Effector CD8-positive, alpha-beta T cell (primary cell): Measurements from ENCODE around the gene KLHL22.
"Not testable (repeated sequence)": the region's sequence is repeated elsewhere in the genome, so short reads cannot be mapped to it uniquely, and the experiment has no call there.

ENCODE experiments used
- DNase-seq: peaks from one replicate; lab custom pipeline; 2025; lab: John Stamatoyannopoulos, UW

KLHL22 gene

DNA sequence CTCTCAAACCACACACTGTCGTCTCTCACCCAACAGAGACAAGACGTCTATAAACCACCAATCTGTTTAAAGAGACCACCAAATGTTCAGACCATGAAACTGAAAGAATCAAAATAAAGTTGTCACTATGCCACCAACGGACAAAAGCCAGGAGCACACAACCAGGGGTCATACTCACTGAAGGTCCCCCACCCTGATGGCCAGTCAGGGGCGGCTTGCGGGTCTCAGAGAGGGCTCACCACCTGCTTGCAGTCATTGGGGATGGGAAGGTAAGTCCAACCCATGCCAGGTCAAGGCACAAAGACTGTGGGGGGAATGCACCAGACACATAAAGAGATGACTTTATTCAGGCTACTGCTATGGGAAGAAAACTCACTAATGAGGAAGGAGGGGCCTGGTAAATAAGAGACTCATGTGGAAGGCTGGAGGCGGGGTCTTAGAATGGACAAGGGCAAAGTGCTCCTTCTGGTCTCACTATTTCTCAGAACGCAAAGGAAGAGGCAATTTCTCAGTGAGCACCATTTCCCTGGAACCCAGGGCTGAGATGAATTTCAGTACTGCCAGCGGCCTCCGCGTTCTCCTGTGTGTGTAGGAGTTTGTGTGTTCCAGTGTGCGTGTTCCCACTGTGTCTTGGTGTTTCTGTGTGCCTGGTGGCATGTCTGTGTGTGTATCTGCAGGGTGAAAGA is 75.3 kb downstream of the KLHL22 start:
- DNase-seq = no peak

DNA sequence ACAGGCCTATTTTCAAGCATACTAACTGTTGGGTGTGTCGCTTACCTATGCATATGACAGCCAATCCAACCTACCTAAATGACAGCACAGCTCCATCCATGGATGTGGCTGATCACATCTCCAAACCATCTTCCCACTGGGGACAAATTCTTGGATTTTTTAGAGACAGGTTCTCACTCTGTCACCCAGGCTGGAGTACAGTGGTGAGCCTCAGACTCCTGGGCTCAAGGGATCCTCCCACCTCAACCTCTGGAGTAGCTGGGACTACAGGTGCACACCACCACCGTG is 76.0 kb downstream of the KLHL22 start:
- no peak for DNase-seq

DNA sequence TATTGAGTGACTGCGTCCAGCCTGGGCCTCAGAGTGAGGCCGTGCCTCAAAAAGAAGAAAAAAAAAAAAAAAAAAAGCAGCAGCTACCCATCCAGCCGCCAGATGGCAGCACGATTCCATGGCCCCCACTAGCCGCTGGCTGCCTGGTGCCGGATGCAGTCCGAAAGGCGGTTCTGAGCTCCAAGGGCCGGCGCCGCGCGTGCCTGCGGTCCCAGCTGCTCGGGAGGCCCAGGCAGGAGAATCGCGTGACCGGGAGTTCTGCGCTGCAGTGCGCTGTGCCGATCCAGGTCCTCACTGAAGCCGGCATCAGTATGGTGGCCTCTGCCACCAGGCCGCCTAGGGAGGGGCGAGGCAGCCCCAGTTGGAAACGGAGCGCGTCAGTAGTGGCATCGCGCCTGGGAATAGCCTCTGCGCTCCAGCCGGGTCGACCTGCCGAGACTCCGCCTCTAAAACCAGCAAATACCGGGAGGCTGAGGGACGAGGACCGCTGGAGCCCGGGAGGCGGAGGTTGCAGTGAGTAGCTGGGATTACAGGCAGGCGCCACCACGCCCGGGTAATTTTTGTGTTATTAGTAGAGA is 77.3 kb downstream of the KLHL22 start:
- peak; percentile 56 for DNase-seq

GRCh38 chr22:20415699-20416098 is 79.9 kb downstream of the KLHL22 start:
- DNase-seq = not testable (repeated sequence)

DNA sequence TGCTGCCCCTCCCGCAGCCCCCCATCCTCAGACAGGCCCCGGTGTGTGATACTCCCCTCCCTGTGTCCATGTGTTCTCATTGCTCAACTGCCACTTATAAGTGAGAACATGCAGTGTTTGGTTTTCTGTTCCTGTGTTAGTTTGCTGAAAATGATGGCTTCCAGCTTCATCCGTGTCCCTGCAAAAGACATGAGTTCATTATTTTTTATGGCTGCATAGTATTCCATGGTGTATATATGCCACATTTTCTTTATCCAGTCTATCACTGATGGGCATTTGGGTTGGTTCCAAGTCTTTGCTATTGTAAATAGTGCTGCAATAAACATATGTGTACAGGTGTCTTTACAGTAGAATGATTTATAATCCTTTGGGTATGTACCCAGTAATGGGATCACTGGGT is 80.4 kb downstream of the KLHL22 start:
- not testable (repeated sequence) for DNase-seq

DNA sequence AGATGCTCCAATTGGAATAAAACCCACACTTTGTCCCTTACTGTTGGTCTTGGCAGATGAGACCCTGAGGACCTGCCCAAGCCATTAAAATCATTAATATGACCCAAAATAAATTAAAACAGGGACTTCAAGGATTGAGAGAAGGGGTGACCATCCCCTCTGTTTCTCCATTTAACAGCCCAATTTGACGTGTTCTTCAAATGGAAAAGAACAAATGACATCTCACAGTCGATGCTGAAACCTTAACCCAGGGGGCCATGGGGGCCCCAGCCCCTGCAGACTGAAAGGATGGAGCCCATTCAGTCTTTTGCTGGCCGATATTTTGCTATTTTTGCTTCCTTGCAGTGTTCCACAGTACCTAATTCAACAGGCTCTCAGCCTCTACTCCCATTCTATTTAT is 81.1 kb downstream of the KLHL22 start:
- no peak for DNase-seq

GRCh38 chr22:20414059-20414440 is 81.5 kb downstream of the KLHL22 start:
- DNase-seq = no peak

DNA sequence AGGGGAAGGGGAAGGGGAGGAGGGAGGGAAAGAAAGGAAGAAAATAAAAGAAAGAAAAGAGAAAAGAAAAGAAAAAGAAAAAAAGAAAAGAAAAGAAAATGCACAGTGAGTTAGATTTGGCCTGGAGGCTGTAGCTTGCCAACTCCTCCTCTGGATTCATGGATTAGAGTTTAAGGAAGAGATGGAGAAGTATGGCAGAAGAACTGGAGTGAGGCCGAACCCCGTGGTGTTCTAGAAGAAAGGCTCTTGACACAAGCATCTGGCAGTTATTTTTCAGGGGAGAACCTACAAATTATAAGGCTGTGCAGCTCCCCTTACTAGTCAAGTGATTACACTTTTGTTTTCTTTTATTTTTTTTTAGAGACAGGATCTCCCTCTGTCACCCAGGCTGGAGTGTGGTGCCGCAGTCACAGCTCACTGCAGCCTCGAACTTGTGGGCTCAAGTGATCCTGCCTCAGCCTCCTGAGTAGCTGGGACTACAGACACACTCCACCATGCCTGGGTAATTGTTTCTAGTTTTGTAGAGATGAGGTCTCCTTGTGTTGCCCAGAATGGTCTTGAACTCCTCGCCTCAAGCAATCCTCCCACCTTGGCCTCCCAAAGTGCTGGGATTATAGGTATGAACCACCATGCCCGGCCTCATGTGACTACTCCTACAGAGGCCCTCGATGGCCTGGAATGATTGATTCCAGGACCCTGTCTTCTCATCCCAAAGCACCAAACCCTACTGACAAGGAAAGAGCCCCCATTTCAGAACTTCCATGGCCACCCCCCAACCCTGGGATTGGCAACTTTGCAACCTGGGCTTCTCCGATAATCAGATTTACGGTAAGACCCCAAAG is 82.2 kb downstream of the KLHL22 start:
- no peak for DNase-seq

DNA sequence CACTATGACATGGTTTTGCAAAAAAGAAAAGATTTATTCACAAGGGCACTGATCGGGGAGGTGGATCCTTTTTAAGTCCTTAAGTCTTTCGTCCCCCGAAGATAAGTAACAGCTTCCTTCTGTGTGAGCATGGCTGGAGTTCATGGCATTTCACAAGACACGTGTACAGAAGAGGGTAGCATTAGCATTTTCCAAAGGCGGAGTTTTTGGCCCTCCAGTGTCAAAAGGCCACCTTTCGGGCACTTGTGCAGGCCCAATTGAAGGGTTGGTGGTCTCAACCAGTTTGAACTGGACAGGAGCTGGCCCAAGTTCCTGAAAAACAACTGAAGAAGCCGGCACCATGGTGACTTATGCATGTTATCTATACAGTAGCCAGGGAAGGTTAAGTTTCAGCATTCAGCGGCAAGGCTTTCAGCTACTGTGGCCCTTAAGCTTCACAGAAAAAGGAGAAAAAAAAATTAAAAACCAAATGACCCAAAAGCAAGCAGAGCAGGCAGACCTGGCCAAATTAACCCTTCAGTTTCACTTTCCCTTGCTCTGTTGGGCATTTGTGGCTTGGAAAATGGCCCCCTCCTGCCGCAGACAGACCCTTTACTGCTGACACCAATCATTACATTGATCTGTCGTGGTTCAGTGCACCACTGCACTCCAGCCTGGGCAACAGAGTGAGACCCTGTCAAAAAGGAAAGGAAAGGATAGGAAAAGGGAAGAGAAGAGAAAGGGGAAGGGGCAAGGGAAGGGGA is 83.0 kb downstream of the KLHL22 start:
- DNase-seq = no peak

- not testable (repeated sequence) for DNase-seq
Observed at GRCh38 chr22:20409385-20409784, 86.2 kb downstream of the KLHL22 start.

GRCh38 chr22:20408891-20409290 is 86.7 kb downstream of the KLHL22 start:
- DNase-seq = no peak

DNA sequence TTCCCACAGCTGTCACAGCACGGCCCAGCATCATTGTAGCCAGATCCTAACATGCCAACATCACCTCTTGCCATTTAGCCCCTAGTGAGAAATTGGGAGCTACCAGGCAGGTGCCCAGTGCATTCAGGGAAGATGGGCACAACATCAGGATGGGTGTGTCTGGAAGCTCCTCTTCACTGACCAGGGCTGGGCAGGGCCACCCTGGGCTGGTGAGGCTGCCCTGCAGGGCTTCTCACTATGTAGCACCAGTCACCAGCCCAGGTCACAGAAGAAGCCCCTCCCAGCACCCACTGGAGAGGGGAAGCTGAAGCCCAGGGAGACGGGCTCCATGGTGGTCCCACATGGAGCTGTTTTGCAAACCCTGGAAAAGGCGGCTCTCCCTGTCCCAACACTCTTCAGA is 87.8 kb downstream of the KLHL22 start:
- DNase-seq = no peak

GRCh38 chr22:20406686-20407408 is 88.7 kb downstream of the KLHL22 start:
- DNase-seq = no peak

- no peak for DNase-seq
Observed at GRCh38 chr22:20405931-20406685, 89.5 kb downstream of the KLHL22 start.

DNA sequence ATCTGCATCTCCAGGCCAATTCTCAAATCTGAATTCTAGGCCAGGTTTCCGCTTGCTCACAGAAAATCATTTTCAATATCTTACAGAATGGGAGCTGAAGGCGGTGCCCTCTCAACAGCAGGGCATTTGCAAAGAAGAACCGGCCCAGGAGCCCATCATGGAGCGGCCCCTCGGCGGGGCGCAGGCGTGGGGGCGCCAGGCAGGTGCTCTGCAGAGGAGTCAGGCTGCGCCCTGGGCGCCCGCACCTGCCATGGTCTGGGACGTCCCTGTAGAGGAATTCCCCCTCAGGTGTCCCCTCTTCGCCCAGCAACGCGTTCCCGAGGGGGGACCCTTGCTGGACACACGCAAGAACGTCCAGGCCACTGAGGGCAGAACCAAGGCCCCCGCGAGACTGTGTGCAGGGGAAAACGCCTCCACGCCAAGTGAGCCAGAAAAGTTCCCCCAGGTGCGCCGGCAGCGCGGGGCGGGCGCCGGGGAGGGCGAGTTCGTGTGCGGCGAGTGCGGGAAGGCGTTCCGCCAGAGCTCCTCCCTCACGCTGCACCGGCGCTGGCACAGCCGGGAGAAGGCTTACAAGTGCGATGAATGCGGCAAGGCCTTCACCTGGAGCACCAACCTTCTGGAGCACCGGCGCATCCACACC is 90.2 kb downstream of the KLHL22 start:
- DNase-seq = no peak

DNA sequence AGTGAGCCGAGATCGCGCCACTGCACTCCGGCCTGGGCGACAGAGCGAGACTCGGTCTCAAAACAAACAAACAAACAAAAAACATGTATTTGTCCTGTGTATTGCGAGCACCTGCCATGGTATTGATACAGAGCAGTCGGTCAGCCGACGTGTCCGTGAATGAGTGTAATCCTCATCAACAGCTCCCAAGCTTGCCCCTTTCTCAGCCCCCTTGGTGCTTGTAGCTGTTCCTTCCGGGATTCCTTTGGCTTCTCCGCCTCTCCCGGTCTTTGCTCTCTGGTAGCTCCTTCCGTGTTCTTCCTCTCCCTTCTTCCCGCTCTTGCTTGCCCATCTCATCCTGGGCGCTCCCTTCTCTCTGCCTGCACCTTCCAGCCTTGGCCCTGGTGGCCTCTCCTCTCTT is 90.7 kb downstream of the KLHL22 start:
- no peak for DNase-seq

GRCh38 chr22:20403779-20404140 is 91.8 kb downstream of the KLHL22 start:
- no peak for DNase-seq

GRCh38 chr22:20402960-20403778 is 92.4 kb downstream of the KLHL22 start:
- DNase-seq = no peak

GRCh38 chr22:20401376-20402014 is 94.1 kb downstream of the KLHL22 start:
- no peak for DNase-seq
